Hematopoietic multipotent progenitor cell treated with erythropoietin and hydrocortisone succinate and interleukin-3 and kit ligand, for 4 days (in vitro differentiated cells): ENCODE data around the gene RBM7.

ENCODE experiments used
- DNase-seq: peaks from one replicate; pipeline ENCODE4 v3.0.0-alpha.2; 2015

Gene RBM7

GRCh38 chr11:114400216-114400914 is at the start of gene RBM7, which contains the start of gene C11orf71:
RBM7 (plus strand) TSS chr11:114400666; CDS start chr11:114400672, 6 bp downstream.
C11orf71 (minus strand) TSS chr11:114400511; CDS start chr11:114400331, 180 bp downstream.
- DNase-seq = peak; percentile 99

- DNase-seq = no peak
These were observed 47.0 kb upstream of the RBM7 start for GRCh38 chr11:114353443-114353842.

GRCh38 chr11:114354076-114354475 is 46.4 kb upstream of the RBM7 start:
- no peak for DNase-seq

- DNase-seq = peak; percentile 59
These were observed 41.8 kb upstream of the RBM7 start for GRCh38 chr11:114358716-114359115.

GRCh38 chr11:114359342-114359741 is 41.1 kb upstream of the RBM7 start:
- no peak for DNase-seq

- no peak for DNase-seq
These were observed 38.1 kb upstream of the RBM7 start for GRCh38 chr11:114362326-114362725.

- no peak for DNase-seq
These were observed 37.5 kb upstream of the RBM7 start for GRCh38 chr11:114362958-114363357.

GRCh38 chr11:114366331-114367243 is 33.9 kb upstream of the RBM7 start:
- DNase-seq = no peak

GRCh38 chr11:114367244-114367957 is 33.1 kb upstream of the RBM7 start:
- DNase-seq = no peak

- no peak for DNase-seq
These were observed 31.4 kb upstream of the RBM7 start for GRCh38 chr11:114368918-114369680.

- DNase-seq = no peak
These were observed 25.4 kb upstream of the RBM7 start for GRCh38 chr11:114375052-114375451.

GRCh38 chr11:114377612-114378267 is 22.7 kb upstream of the RBM7 start:
- no peak for DNase-seq

- no peak for DNase-seq
These were observed 20.9 kb upstream of the RBM7 start for GRCh38 chr11:114379394-114380069.

- no peak for DNase-seq
These were observed 18.0 kb upstream of the RBM7 start for GRCh38 chr11:114382509-114382908.

- DNase-seq = no peak
These were observed 16.0 kb upstream of the RBM7 start for GRCh38 chr11:114384487-114384886.

GRCh38 chr11:114386131-114386530 is 14.3 kb upstream of the RBM7 start:
- no peak for DNase-seq

- DNase-seq = no peak
These were observed 13.9 kb upstream of the RBM7 start for GRCh38 chr11:114386545-114386944.

- DNase-seq = no peak
These were observed 7.5 kb upstream of the RBM7 start for GRCh38 chr11:114392735-114393667.

GRCh38 chr11:114395736-114396135 is 4.7 kb upstream of the RBM7 start:
- peak; percentile 40 for DNase-seq

- DNase-seq = peak; percentile 45
These were observed 3.5 kb upstream of the RBM7 start for GRCh38 chr11:114396916-114397315.
